Bronchial epithelial cell (primary cell): ENCODE results near the gene ITPR2. TPM values are rescaled to one million over a fixed set of nuclear protein-coding genes. Genes with fewer than 3 reads are reported as not detected.
"Not testable (repeated sequence)": the region's sequence is repeated elsewhere in the genome, so short reads cannot be mapped to it uniquely, and the experiment has no call there.

Experiments
- DNase-seq: peaks from one replicate; pipeline ENCODE4 v3.0.0-alpha.2; 2010; ENCODE audit warnings: low read depth
- FAIRE-seq: peaks from 2 replicates; lab custom pipeline; 2011; peaks lifted over from hg19 to GRCh38; lab: Jason Lieb, UNC
- H3K27me3 ChIP-seq: 2 replicates; pipeline ENCODE4 v1.5.1; 2011; ENCODE audit warnings: low read length; ENCODE audit not compliant: control insufficient read depth, insufficient read depth
- H3K36me3 ChIP-seq: 2 replicates; pipeline ENCODE4 v1.5.1; 2011; ENCODE audit warnings: low read length; ENCODE audit not compliant: control insufficient read depth, insufficient read depth
- H3K4me3 ChIP-seq: 2 replicates; pipeline ENCODE4 v1.5.1; 2011; ENCODE audit warnings: mild to moderate bottlenecking, low read depth, low read length, control low read depth
- total RNA-seq: library from RNA; depleted of rRNA; stranded (reverse); fragments of >200 nt; gene quantifications from 2 replicates; pipeline ENCODE4 v1.2.1, GENCODE V29; 2014
- TF ChIP-seq, protein P1 (sequence below): IDR thresholded peaks from 2 replicates; pipeline ENCODE4 v1.5.1; 2011; ENCODE audit warnings: mild to moderate bottlenecking, moderate library complexity, low read length, control low read depth, inconsistent platforms; ENCODE audit not compliant: insufficient read depth, severe bottlenecking

ITPR2 gene
- total RNA-seq, 1 donor from 2014 or later, result 5.8 TPM

DNA sequence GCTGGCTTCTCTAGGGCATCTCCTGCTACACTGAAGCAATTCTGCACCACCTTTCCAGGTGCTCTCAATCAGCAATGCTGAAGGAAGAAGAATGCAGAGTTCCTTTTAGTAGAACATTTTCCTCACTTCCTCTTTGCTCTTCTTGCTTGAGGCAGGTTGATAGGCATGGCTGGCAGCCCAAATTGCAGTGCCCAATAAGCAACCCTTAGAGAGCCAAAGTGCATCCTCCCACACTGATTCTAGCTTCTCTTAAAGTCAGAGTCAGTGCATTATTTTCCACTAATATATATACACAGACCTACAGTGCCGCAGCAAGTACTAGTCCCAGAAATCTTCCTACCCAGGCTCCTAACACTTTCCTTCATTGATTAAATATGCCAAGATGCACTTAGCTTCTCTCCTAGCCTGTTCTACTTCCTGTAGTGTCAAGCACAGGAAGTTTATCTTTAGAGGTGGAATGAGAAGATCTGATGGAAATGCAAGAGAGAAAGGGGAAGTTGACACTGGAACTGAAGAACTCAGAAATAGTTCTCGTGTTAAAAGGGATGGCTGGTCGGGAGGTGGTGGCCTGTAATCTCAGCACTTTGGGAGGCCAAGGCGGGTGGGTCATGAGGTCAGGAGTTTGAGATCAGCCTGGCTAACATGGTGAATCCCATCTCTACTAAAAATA lies 504.9 kb downstream of the ITPR2 start:
- H3K4me3 ChIP-seq, result no peak overlapping the region
- no peaks in the 10 kb centered on the region for H3K36me3 ChIP-seq
- no peak for DNase-seq
- FAIRE-seq, result no peak
- TF ChIP-seq, protein P1, sequence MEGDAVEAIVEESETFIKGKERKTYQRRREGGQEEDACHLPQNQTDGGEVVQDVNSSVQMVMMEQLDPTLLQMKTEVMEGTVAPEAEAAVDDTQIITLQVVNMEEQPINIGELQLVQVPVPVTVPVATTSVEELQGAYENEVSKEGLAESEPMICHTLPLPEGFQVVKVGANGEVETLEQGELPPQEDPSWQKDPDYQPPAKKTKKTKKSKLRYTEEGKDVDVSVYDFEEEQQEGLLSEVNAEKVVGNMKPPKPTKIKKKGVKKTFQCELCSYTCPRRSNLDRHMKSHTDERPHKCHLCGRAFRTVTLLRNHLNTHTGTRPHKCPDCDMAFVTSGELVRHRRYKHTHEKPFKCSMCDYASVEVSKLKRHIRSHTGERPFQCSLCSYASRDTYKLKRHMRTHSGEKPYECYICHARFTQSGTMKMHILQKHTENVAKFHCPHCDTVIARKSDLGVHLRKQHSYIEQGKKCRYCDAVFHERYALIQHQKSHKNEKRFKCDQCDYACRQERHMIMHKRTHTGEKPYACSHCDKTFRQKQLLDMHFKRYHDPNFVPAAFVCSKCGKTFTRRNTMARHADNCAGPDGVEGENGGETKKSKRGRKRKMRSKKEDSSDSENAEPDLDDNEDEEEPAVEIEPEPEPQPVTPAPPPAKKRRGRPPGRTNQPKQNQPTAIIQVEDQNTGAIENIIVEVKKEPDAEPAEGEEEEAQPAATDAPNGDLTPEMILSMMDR, result no peak
- H3K27me3 ChIP-seq, result no peaks in the 10 kb centered on the region

DNA sequence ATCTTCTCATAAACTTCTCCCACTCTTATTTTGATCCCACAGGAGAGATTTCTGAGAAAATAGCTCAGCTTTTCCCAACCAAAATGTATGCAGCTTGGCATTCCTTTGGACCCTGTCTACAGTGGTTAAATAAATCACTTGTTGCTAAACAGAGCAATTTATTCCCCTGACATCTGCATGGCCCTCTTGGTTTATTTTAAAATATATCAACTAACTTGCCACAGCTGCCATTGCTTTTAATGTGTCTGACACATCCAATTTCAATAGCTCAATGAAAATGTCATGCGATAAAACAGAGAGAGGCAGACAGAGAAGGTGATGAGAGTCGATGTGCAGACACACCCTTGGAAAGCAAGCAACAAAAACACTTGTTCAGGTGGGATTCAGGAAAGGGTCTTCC lies 509.3 kb downstream of the ITPR2 start:
- Histone ChIP-seq H3K4me3 (no peak overlapping the region), H3K27me3 (no peaks in the 10 kb centered on the region), H3K36me3 (no peaks in the 10 kb centered on the region)
- TF ChIP-seq, protein P1, result no peak
- DNase-seq (no peak), FAIRE-seq (no peak)

DNA sequence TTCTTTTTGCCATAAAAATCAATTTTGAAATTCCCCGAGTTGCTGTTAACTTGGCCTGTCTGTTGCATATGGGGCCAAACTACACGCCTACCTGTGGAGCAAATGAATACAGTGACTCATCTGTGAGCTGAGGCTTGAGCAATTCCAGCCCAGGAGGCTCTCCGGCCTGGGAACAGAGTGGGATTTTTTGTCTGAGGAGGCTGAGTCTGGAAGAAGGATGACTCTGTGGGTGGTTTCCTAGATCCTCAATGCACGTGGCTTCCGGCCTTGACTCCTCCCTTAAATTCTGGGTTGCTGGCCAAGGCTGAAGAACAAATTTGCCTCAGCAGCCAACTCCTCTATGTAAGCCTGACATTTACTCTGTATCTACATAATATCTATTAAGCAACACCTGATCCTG lies 513.5 kb downstream of the ITPR2 start:
- DNase-seq, result peak; percentile 97
- TF ChIP-seq, protein P1, result no peak
- Histone ChIP-seq H3K4me3 (no peak overlapping the region), H3K36me3 (no peaks in the 10 kb centered on the region), H3K27me3 (no peaks in the 10 kb centered on the region)
- FAIRE-seq, result no peak

DNA sequence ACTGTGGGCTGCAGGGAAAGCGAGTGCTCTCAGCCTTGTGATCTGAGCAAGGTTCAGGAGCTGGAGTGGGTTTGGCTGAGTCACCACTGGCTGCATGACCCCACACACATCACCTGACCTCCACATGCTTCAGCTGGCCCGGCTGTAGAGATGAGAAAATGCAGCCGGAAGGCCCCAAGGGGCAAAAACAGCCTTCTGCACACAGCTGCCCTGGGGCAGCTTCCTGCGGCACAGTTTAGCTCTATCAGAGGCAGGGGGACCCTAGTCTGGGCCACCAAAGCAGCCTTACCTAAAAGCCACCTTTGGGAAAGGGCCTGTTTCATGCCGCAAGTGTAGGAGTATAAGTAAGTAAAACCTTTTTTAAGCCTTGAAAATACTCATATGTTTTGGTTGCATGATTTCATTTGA lies 514.3 kb downstream of the ITPR2 start:
- DNase-seq, result peak; percentile 86
- H3K4me3 ChIP-seq, result no peak overlapping the region

DNA sequence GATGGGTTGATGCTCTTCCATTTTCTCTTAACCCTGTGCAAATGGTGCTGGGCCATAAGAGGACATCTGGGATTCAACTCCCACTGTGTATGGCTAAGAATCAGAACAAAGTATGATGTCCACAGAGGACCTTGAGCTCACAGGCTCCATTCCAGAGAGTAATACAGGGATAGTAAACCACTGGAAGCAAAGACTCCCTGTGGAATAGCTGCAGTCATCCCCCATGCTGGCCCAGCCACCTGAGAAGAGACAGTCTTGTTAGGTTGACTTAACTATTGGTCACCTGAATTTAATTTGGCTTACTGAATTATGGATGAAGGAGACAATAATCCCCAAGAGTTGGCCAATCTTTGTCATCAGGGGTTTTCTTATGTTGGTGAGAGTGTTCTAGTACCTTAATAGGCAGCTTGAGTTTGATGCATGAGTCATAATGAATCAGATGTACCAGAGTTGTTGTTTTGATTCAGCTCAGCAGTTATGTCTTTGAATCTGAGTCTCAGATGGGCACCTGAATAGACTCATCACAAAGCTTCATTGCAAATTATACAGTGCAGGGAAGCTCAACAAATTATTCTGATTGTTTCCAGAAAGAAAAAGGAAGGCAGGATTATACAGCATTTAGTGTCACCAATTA lies 514.9 kb downstream of the ITPR2 start:
- DNase-seq, result peak; percentile 98
- TF ChIP-seq, protein P1, result no peak
- H3K27me3 ChIP-seq, result no peaks in the 10 kb centered on the region
- H3K4me3 ChIP-seq, result no peak overlapping the region
- FAIRE-seq, result no peak
- H3K36me3 ChIP-seq, result no peaks in the 10 kb centered on the region

More for the DNA sequence above, 514.3 kb downstream of the ITPR2 start:
- FAIRE-seq, result no peak
- no peaks in the 10 kb centered on the region for H3K27me3 ChIP-seq
- TF ChIP-seq, protein P1, result no peak
- no peaks in the 10 kb centered on the region for H3K36me3 ChIP-seq

DNA sequence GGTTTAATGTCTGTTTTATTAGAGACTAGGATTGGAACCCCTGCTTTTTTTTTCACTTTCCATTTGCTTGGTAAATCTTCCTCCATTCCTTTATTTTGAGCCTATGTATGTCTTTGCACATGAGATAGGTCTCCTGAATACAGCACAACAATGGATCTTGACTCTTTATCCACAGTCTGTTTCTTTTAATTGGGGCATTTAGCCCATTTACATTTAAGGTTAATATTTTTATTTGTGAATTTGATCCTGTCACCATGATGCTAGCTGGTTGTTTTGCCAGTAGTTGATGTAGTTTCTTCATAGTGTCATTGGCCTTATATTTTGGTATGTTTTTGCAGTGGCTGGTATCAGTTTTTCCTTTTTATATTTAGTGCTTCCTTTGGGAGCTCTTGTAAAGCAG lies 518.9 kb downstream of the ITPR2 start:
- not testable (repeated sequence) for H3K4me3 ChIP-seq, H3K36me3 ChIP-seq, DNase-seq, H3K27me3 ChIP-seq, FAIRE-seq

DNA sequence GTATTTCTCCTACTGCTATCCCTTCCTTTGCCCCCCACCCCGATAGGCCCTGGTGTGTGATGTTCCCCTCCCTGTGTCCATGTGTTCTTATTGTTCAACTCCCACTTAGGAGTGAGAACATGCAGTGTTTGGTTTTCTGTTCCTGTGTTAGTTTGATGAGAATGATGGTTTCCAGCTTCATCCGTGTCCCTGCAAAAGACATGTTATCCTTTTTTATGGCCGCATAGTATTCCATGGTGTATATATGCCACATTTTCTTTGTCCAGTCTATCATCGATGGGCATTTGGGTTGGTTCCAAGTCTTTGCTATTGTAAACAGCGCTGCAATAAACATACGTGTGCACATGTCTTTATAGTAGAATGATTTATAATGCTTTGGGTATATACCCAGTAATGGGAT lies 522.5 kb downstream of the ITPR2 start:
- not testable (repeated sequence) for H3K27me3 ChIP-seq, H3K36me3 ChIP-seq, DNase-seq, FAIRE-seq, H3K4me3 ChIP-seq
